Astrocyte (in vitro differentiated cells and primary cell): Measurements from ENCODE around the gene MBNL2. TPM values are rescaled to one million over a fixed set of nuclear protein-coding genes. Genes with fewer than 3 reads are reported as not detected.

Experiments
- DNase-seq: peaks from one replicate; pipeline ENCODE4 v3.0.0-alpha.2; 2010; ENCODE audit warnings: low read depth
- FAIRE-seq: peaks from 2 replicates; lab custom pipeline; 2011; peaks lifted over from hg19 to GRCh38; lab: Jason Lieb, UNC
- H2AFZ ChIP-seq: 2 replicates; pipeline ENCODE4 v1.6.0; 2012; ENCODE audit warnings: low read depth, low read length, inconsistent platforms
- H3K27ac ChIP-seq: 2 replicates; pipeline ENCODE4 v1.5.1; 2011; ENCODE audit warnings: low read depth, low read length, inconsistent platforms
- H3K27me3 ChIP-seq: 2 replicates; pipeline ENCODE4 v1.6.0; 2011; ENCODE audit warnings: low read length, inconsistent platforms; ENCODE audit not compliant: insufficient read depth
- H3K36me3 ChIP-seq: 2 replicates; pipeline ENCODE4 v1.5.1; 2011; ENCODE audit warnings: low read length, inconsistent platforms; ENCODE audit not compliant: insufficient read depth
- H3K4me1 ChIP-seq: 2 replicates; pipeline ENCODE4 v1.5.1; 2011; ENCODE audit warnings: low read length, inconsistent platforms; ENCODE audit not compliant: insufficient read depth
- H3K4me2 ChIP-seq: 2 replicates; pipeline ENCODE4 v1.6.0; 2012; ENCODE audit warnings: low read length, inconsistent platforms
- H3K4me3 ChIP-seq: 2 replicates; pipeline ENCODE4 v1.5.1; 2011; ENCODE audit warnings: low read depth, mild to moderate bottlenecking, low read length, inconsistent platforms; ENCODE audit not compliant: insufficient read depth
- H3K79me2 ChIP-seq: 2 replicates; pipeline ENCODE4 v1.6.0; 2012; ENCODE audit warnings: mild to moderate bottlenecking, low read length, inconsistent platforms; ENCODE audit not compliant: insufficient read depth
- H3K9ac ChIP-seq: 2 replicates; pipeline ENCODE4 v1.6.0; 2012; ENCODE audit warnings: mild to moderate bottlenecking, low read length, inconsistent platforms
- H3K9me3 ChIP-seq: 2 replicates; pipeline ENCODE4 v1.5.1; 2012; ENCODE audit warnings: low read depth, mild to moderate bottlenecking, low read length, inconsistent platforms; ENCODE audit not compliant: insufficient read depth
- H4K20me1 ChIP-seq: 2 replicates; pipeline ENCODE4 v1.6.0; 2012; ENCODE audit warnings: low read length, inconsistent platforms; ENCODE audit not compliant: insufficient read depth
- H3K27ac Mint-ChIP-seq: one replicate; pipeline ENCODE4 v1.8.0; 2021; ENCODE audit warnings: mild to moderate bottlenecking, mixed read lengths; ENCODE audit not compliant: unreplicated experiment
- H3K27me3 Mint-ChIP-seq: one replicate; pipeline ENCODE4 v1.8.0; 2021; ENCODE audit warnings: low read depth, mixed read lengths; ENCODE audit not compliant: unreplicated experiment
- H3K36me3 Mint-ChIP-seq: one replicate; pipeline ENCODE4 v1.8.0; 2021; ENCODE audit warnings: low read depth, mixed read lengths; ENCODE audit not compliant: unreplicated experiment
- H3K4me1 Mint-ChIP-seq: one replicate; pipeline ENCODE4 v1.8.0; 2021; ENCODE audit warnings: low read depth, mixed read lengths; ENCODE audit not compliant: unreplicated experiment
- H3K4me3 Mint-ChIP-seq: one replicate; pipeline ENCODE4 v1.8.0; 2021; ENCODE audit warnings: mild to moderate bottlenecking, moderate library complexity, mixed read lengths; ENCODE audit not compliant: unreplicated experiment
- H3K9me3 Mint-ChIP-seq: one replicate; pipeline ENCODE4 v1.8.0; 2021; ENCODE audit warnings: mild to moderate bottlenecking, mixed read lengths; ENCODE audit not compliant: unreplicated experiment
- EZH2 ChIP-seq: IDR thresholded peaks from 2 replicates; pipeline ENCODE4 v1.6.1; 2012; ENCODE audit warnings: mild to moderate bottlenecking, low read length, inconsistent platforms; ENCODE audit not compliant: insufficient read depth
- total RNA-seq: library from RNA; stranded (reverse); gene quantifications from 2 replicates; pipeline ENCODE4 v1.2.1, GENCODE V29; 2021
- TF ChIP-seq, protein P1 (sequence below): IDR thresholded peaks from 2 replicates; pipeline ENCODE4 v1.5.1; 2011; ENCODE audit warnings: low read depth, mild to moderate bottlenecking, inconsistent platforms, low read length, moderate library complexity; ENCODE audit not compliant: insufficient read depth

The MBNL2 gene
- total RNA-seq, 1 donor from 2014 or later: 66.5 TPM

DNA sequence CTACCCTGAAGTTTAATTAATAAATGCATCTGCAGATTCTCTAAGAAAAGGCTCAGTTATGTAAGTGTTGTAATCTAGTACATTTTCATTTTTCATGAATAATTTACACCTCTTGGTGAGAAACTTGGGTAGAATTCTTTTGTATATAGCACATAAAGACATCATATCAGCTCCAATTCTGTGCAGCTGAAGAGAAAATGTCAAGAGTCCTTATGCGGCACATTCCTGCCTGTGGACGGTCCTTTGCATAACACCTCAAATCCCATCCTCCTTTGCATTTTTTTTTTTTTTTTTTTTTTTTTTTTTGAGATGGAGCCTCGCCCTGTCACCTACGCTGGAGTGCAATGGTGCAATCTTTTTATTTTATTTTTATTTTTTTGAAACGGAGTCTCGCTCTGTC, 151.7 kb downstream of the MBNL2 start:
- H3K4me1 ChIP-seq: no peaks in the 10 kb centered on the region
- no peak overlapping the region for H3K4me3 Mint-ChIP-seq
- no peaks in the 10 kb centered on the region for H3K27me3 Mint-ChIP-seq
- no peaks in the 10 kb centered on the region for H3K9me3 ChIP-seq
- peaks cover 21% of the 10 kb centered on the region for H3K36me3 Mint-ChIP-seq
- H3K79me2 ChIP-seq: no peaks in the 10 kb centered on the region
- H3K9me3 Mint-ChIP-seq: no peaks in the 10 kb centered on the region
- H3K9ac ChIP-seq: no peak overlapping the region
- no peak overlapping the region for H3K27ac ChIP-seq
- H3K36me3 ChIP-seq: peaks cover 9% of the 10 kb centered on the region
- DNase-seq (no peak), FAIRE-seq (no peak)
- H4K20me1 ChIP-seq: no peaks in the 10 kb centered on the region
- H3K4me2 ChIP-seq: no peak overlapping the region
- H2AFZ ChIP-seq: no peak overlapping the region
- H3K27ac Mint-ChIP-seq: no peak overlapping the region
- no peak overlapping the region for H3K4me3 ChIP-seq
- no peaks in the 10 kb centered on the region for H3K27me3 ChIP-seq
- peaks cover 7% of the 10 kb centered on the region for H3K4me1 Mint-ChIP-seq
- no peak for TF ChIP-seq EZH2
- TF ChIP-seq, protein P1, sequence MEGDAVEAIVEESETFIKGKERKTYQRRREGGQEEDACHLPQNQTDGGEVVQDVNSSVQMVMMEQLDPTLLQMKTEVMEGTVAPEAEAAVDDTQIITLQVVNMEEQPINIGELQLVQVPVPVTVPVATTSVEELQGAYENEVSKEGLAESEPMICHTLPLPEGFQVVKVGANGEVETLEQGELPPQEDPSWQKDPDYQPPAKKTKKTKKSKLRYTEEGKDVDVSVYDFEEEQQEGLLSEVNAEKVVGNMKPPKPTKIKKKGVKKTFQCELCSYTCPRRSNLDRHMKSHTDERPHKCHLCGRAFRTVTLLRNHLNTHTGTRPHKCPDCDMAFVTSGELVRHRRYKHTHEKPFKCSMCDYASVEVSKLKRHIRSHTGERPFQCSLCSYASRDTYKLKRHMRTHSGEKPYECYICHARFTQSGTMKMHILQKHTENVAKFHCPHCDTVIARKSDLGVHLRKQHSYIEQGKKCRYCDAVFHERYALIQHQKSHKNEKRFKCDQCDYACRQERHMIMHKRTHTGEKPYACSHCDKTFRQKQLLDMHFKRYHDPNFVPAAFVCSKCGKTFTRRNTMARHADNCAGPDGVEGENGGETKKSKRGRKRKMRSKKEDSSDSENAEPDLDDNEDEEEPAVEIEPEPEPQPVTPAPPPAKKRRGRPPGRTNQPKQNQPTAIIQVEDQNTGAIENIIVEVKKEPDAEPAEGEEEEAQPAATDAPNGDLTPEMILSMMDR: no peak

DNA sequence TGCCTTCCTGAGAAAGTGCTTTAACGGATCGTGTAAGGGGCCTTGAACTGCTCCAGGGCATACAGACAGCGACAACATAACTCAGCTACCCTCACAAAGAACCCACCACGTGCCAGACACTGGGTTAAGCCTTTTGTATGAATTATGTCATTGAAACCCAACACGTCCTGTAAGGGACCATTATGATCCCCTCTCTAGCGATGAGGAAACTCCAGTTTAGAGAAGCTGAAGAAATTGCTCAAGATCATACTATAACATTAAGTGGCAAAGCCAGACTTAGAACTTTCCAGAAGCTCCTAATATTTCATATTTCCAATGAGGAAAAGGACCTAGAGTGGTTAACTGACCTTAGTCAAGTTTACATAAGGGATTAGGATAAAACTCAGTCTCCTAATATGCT, 154.8 kb downstream of the MBNL2 start:
- H2AFZ ChIP-seq: no peak overlapping the region
- Mint-ChIP-seq H3K27ac (no peak overlapping the region), H3K4me3 (no peak overlapping the region), H3K9me3 (no peaks in the 10 kb centered on the region), H3K36me3 (peaks cover 23% of the 10 kb centered on the region), H3K27me3 (no peaks in the 10 kb centered on the region), H3K4me1 (no peaks in the 10 kb centered on the region)
- FAIRE-seq (no peak), DNase-seq (no peak)
- H4K20me1 ChIP-seq: no peaks in the 10 kb centered on the region
- H3K9me3 ChIP-seq: no peaks in the 10 kb centered on the region
- no peak overlapping the region for H3K9ac ChIP-seq
- no peak overlapping the region for H3K4me2 ChIP-seq
- H3K4me3 ChIP-seq: no peak overlapping the region
- peaks cover 3% of the 10 kb centered on the region for H3K36me3 ChIP-seq
- H3K4me1 ChIP-seq: no peaks in the 10 kb centered on the region
- TF ChIP-seq, protein P1: no peak
- TF ChIP-seq EZH2: no peak
- no peaks in the 10 kb centered on the region for H3K27me3 ChIP-seq
- H3K79me2 ChIP-seq: no peaks in the 10 kb centered on the region
- no peak overlapping the region for H3K27ac ChIP-seq

DNA sequence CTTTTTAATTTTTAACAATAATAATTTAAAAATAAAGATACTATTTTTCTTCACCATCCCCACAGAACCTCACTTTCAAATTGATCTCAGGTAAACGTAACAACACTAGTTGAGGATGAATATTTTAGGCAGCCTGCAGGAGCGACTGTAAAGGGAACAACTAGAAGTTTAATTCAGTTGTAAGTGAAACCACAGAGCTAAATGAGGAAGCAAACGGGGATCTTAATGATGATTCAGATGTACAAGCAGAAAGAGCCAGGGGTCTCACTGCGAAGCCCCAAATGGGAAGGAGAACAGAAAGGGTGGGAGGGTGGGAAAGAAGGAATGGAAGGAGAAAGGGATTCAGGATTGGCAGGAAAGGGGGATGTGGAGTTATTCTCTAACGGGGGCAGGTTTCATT, 157.3 kb downstream of the MBNL2 start:
- Mint-ChIP-seq H3K9me3 (no peaks in the 10 kb centered on the region), H3K27ac (no peak overlapping the region), H3K36me3 (peaks cover 28% of the 10 kb centered on the region), H3K4me3 (no peak overlapping the region), H3K4me1 (no peaks in the 10 kb centered on the region), H3K27me3 (no peaks in the 10 kb centered on the region)
- H3K9me3 ChIP-seq: no peaks in the 10 kb centered on the region
- no peak for TF ChIP-seq EZH2
- TF ChIP-seq, protein P1: no peak
- H3K27ac ChIP-seq: no peak overlapping the region
- H3K9ac ChIP-seq: no peak overlapping the region
- H3K4me2 ChIP-seq: no peak overlapping the region
- peaks cover 13% of the 10 kb centered on the region for H3K36me3 ChIP-seq
- H3K4me1 ChIP-seq: no peaks in the 10 kb centered on the region
- no peak overlapping the region for H3K4me3 ChIP-seq
- DNase-seq (no peak), FAIRE-seq (no peak)
- H3K27me3 ChIP-seq: no peaks in the 10 kb centered on the region
- H4K20me1 ChIP-seq: no peaks in the 10 kb centered on the region
- H2AFZ ChIP-seq: no peak overlapping the region
- no peaks in the 10 kb centered on the region for H3K79me2 ChIP-seq
